Cardiac muscle cell (in vitro differentiated cells and primary cell): Measurements from ENCODE around the gene MAP3K6. TPM values are rescaled to one million over a fixed set of nuclear protein-coding genes. Genes with fewer than 3 reads are reported as not detected.

Source experiments
- DNase-seq, 2 donors: peaks; one replicate each; pipeline versions ENCODE4 v3.0.0 to v3.0.0-alpha.2; 2010 to 2017; ENCODE audit warnings: low read depth in 1 of 2, low spot score in 1 of 2
- H3K27ac ChIP-seq: fragments of 200-600 bp; sonication (generic); 2 replicates; pipeline ENCODE4 v1.5.1; 2016
- H3K27me3 ChIP-seq: fragments of 200-600 bp; sonication (generic); 2 replicates; pipeline ENCODE4 v1.6.0; 2016; ENCODE audit warnings: control low read depth
- H3K36me3 ChIP-seq: fragments of 200-600 bp; sonication (generic); 2 replicates; pipeline ENCODE4 v1.5.1; 2016; ENCODE audit warnings: control low read depth
- H3K4me1 ChIP-seq: fragments of 200-600 bp; sonication (generic); 2 replicates; pipeline ENCODE4 v1.8.1; 2017; ENCODE audit warnings: low read depth, mild to moderate bottlenecking, mixed run types
- H3K4me3 ChIP-seq: fragments of 200-600 bp; sonication (generic); 2 replicates; pipeline ENCODE4 v1.5.1; 2016; ENCODE audit warnings: mild to moderate bottlenecking
- H3K9me3 ChIP-seq: fragments of 200-600 bp; sonication (generic); 2 replicates; pipeline ENCODE4 v1.5.1; 2017; ENCODE audit warnings: low read depth, mild to moderate bottlenecking, control low read depth
- CTCF ChIP-seq: IDR thresholded peaks from 2 replicates; pipeline ENCODE4 v1.5.1; 2012; ENCODE audit warnings: low read depth, mild to moderate bottlenecking, low read length
- polyA plus RNA-seq: library from polyadenylated mRNA; unstranded; fragments of >200 nt; fragmentation: Nextera tagmentation; extraction: Ambion mirVana; gene quantifications from 2 replicates; pipeline ENCODE4 v1.2.1, GENCODE V29; 2016
- total RNA-seq: library from RNA; depleted of rRNA; stranded (reverse); fragments of >200 nt; gene quantifications from 2 replicates; pipeline ENCODE4 v1.2.3, GENCODE V29; 2016

Gene MAP3K6
- total and polyA plus RNA-seq, 2 experiments from 2014 or later: 13.6 to 17.8 TPM

GRCh38 chr1:27314737-27315136, 52.0 kb downstream of the MAP3K6 start:
- H3K36me3 ChIP-seq: no peaks in the 10 kb centered on the region
- H3K27me3 ChIP-seq: no peaks in the 10 kb centered on the region
- H3K4me1 ChIP-seq: peaks cover 15% of the 10 kb centered on the region
- no peak for TF ChIP-seq CTCF
- DNase-seq: no peak
- no peaks in the 10 kb centered on the region for H3K9me3 ChIP-seq
- H3K27ac ChIP-seq: no peak overlapping the region
- no peak overlapping the region for H3K4me3 ChIP-seq

GRCh38 chr1:27314169-27314568, 52.6 kb downstream of the MAP3K6 start:
- Histone ChIP-seq H3K36me3 (no peaks in the 10 kb centered on the region), H3K27me3 (no peaks in the 10 kb centered on the region), H3K4me1 (peaks cover 15% of the 10 kb centered on the region), H3K4me3 (no peak overlapping the region), H3K9me3 (no peaks in the 10 kb centered on the region), H3K27ac (no peak overlapping the region)
- no peak for TF ChIP-seq CTCF
- DNase-seq: no peak

- Histone ChIP-seq H3K27me3 (no peaks in the 10 kb centered on the region), H3K36me3 (no peaks in the 10 kb centered on the region), H3K27ac (peak overlapping the region; percentile 61), H3K4me3 (no peak overlapping the region), H3K9me3 (no peaks in the 10 kb centered on the region), H3K4me1 (peaks cover 16% of the 10 kb centered on the region)
- DNase-seq: peak in 1 of 2 donors; percentile 33
- TF ChIP-seq CTCF: no peak
Measured at GRCh38 chr1:27307874-27308598, 58.7 kb downstream of the MAP3K6 start.

- DNase-seq: no peak
- H3K27ac ChIP-seq: peak overlapping the region; percentile 61
Measured at GRCh38 chr1:27306892-27307761, 59.6 kb downstream of the MAP3K6 start.

GRCh38 chr1:27306071-27306470, 60.7 kb downstream of the MAP3K6 start:
- no peak for DNase-seq
- peaks cover 16% of the 10 kb centered on the region for H3K4me1 ChIP-seq
- H3K9me3 ChIP-seq: no peaks in the 10 kb centered on the region
- no peak overlapping the region for H3K4me3 ChIP-seq
- H3K27me3 ChIP-seq: no peaks in the 10 kb centered on the region
- H3K36me3 ChIP-seq: no peaks in the 10 kb centered on the region
- TF ChIP-seq CTCF: no peak
- H3K27ac ChIP-seq: no peak overlapping the region

More at GRCh38 chr1:27306892-27307761, 59.6 kb downstream of the MAP3K6 start:
- H3K27me3 ChIP-seq: no peaks in the 10 kb centered on the region
- no peaks in the 10 kb centered on the region for H3K36me3 ChIP-seq
- H3K9me3 ChIP-seq: no peaks in the 10 kb centered on the region
- H3K4me3 ChIP-seq: no peak overlapping the region
- TF ChIP-seq CTCF: no peak
- H3K4me1 ChIP-seq: peaks cover 16% of the 10 kb centered on the region

Other genes with a start within 250 kb of the MAP3K6 start
- 10.9 and 13.9 TPM in 2 replicates for gene SLC9A1, start 211.8 kb downstream of the MAP3K6 start, total RNA-seq
- gene SLC9A1, start 211.8 kb downstream of the MAP3K6 start, polyA plus RNA-seq: 18.7 and 19.4 TPM in 2 replicates
- gene WDTC1, start 132.3 kb downstream of the MAP3K6 start, total RNA-seq: 49.9 and 52.5 TPM in 2 replicates
- gene WDTC1, start 132.3 kb downstream of the MAP3K6 start, polyA plus RNA-seq: 18.9 and 22.8 TPM in 2 replicates
- gene TMEM222, start 44.8 kb downstream of the MAP3K6 start, total RNA-seq: 32.1 and 39.6 TPM in 2 replicates
- 55.2 and 60.5 TPM in 2 replicates for gene TMEM222, start 44.8 kb downstream of the MAP3K6 start, polyA plus RNA-seq
- 14.7 and 23.5 TPM in 2 replicates for gene SYTL1, start 24.9 kb downstream of the MAP3K6 start, total RNA-seq
- 31.8 and 44.1 TPM in 2 replicates for gene SYTL1, start 24.9 kb downstream of the MAP3K6 start, polyA plus RNA-seq
- 0.18 and 3.6 TPM in 2 replicates for gene FCN3, start 7.9 kb upstream of the MAP3K6 start, total RNA-seq
- 0.81 and 2.9 TPM in 2 replicates for gene FCN3, start 7.9 kb upstream of the MAP3K6 start, polyA plus RNA-seq
- 0.24 TPM in 1 of 2 replicates, not detected in the other for gene CD164L2, start 16.4 kb upstream of the MAP3K6 start, total RNA-seq
- 0.35 and 0.62 TPM in 2 replicates for gene CD164L2, start 16.4 kb upstream of the MAP3K6 start, polyA plus RNA-seq
- 1.7 and 1.9 TPM in 2 replicates for gene GPR3, start 25.7 kb upstream of the MAP3K6 start, total RNA-seq
- gene GPR3, start 25.7 kb upstream of the MAP3K6 start, polyA plus RNA-seq: 2.8 and 3.1 TPM in 2 replicates
- 18.8 and 32.7 TPM in 2 replicates for gene WASF2, start 123.2 kb upstream of the MAP3K6 start, total RNA-seq
- 53.4 and 69.2 TPM in 2 replicates for gene WASF2, start 123.2 kb upstream of the MAP3K6 start, polyA plus RNA-seq
- gene AHDC1, start 237.2 kb upstream of the MAP3K6 start, total RNA-seq: 31.0 and 58.1 TPM in 2 replicates
- 16.3 and 21.1 TPM in 2 replicates for gene AHDC1, start 237.2 kb upstream of the MAP3K6 start, polyA plus RNA-seq